H1 (cell line): Measurements from ENCODE around the gene GGT5. TPM values are rescaled to one million over a fixed set of nuclear protein-coding genes. Genes with fewer than 3 reads are reported as not detected.

ENCODE experiments used
- CTCF ChIA-PET: fragments of 300-600 bp; sonication (Branson Sonifier 250); formaldehyde crosslinking; loops from one replicate; lab custom pipeline; 2021; ENCODE audit not compliant: partially characterized antibody; lab: Charles Lee
- POLR2A ChIA-PET: fragments of 300-600 bp; sonication (Branson Sonifier 250); formaldehyde crosslinking; loops from one replicate; lab custom pipeline; 2021; ENCODE audit warnings: inconsistent platforms; ENCODE audit not compliant: partially characterized antibody; lab: Charles Lee
- DNase-seq, 2 experiments: peaks; one replicate each; pipeline versions ENCODE4 v3.0.0 to v3.0.0-alpha.2; 2010 to 2022; ENCODE audit warnings: low spot score in 2 of 2, low read depth in 1 of 2, mixed read lengths in 1 of 2
- FAIRE-seq: peaks from 2 replicates; lab custom pipeline; 2011; peaks lifted over from hg19 to GRCh38; lab: Jason Lieb, UNC
- H2AFZ ChIP-seq: 2 replicates; pipeline ENCODE4 v1.8.1; 2012; ENCODE audit warnings: low read length, inconsistent platforms
- H2AK5ac ChIP-seq: 2 replicates; pipeline ENCODE4 v1.6.1; 2013; ENCODE audit warnings: low read depth, low read length
- H2BK120ac ChIP-seq: replicated peaks from 2 replicates; pipeline ENCODE3; 2013; ENCODE audit warnings: low read depth, low read length, inconsistent platforms
- H2BK12ac ChIP-seq: 2 replicates; pipeline ENCODE4 v1.6.1; 2013; ENCODE audit warnings: low read depth, low read length
- H2BK15ac ChIP-seq: 2 replicates; pipeline ENCODE4 v1.6.1; 2013; ENCODE audit warnings: low read length
- H2BK20ac ChIP-seq: 2 replicates; pipeline ENCODE4 v1.6.1; 2013; ENCODE audit warnings: low read length
- H2BK5ac ChIP-seq: 2 replicates; pipeline ENCODE4 v1.6.1; 2013; ENCODE audit warnings: low read depth, low read length
- H3K14ac ChIP-seq: 2 replicates; pipeline ENCODE4 v1.6.1; 2013; ENCODE audit warnings: inconsistent platforms; ENCODE audit not compliant: insufficient read length
- H3K18ac ChIP-seq: 2 replicates; pipeline ENCODE4 v1.6.1; 2013; ENCODE audit warnings: low read length; ENCODE audit errors: extremely low read depth
- H3K23ac ChIP-seq: 2 replicates; pipeline ENCODE4 v1.6.1; 2013; ENCODE audit warnings: inconsistent platforms; ENCODE audit not compliant: insufficient read length
- H3K23me2 ChIP-seq: 2 replicates; pipeline ENCODE4 v1.6.1; 2013; ENCODE audit warnings: low read depth, low read length
- H3K27ac ChIP-seq: 2 replicates; pipeline ENCODE4 v1.6.1; 2011; ENCODE audit warnings: low read depth, low read length, inconsistent platforms
- H3K27me3 ChIP-seq, 4 experiments: replicated peaks in 1 of 4; 1 replicate in 1 of 4; 2 replicates in 3 of 4; pipeline versions ENCODE4 v1.6.1 to v1.8.1; 2011 to 2013; ENCODE audit warnings: low read length in 3 of 4, mild to moderate bottlenecking in 3 of 4, inconsistent platforms in 2 of 4, mixed read lengths in 2 of 4, moderate library complexity in 1 of 4; ENCODE audit not compliant: control insufficient read depth in 3 of 4, insufficient read depth in 3 of 4; ENCODE audit errors: extremely low read depth in 1 of 4
- H3K36me3 ChIP-seq, 4 experiments: 2 replicates each; pipeline versions ENCODE4 v1.6.1 to v1.8.1; 2011 to 2013; ENCODE audit warnings: mild to moderate bottlenecking in 4 of 4, low read length in 3 of 4, moderate library complexity in 2 of 4, control low read depth in 1 of 4, inconsistent platforms in 1 of 4; ENCODE audit not compliant: insufficient read depth in 4 of 4, control insufficient read depth in 2 of 4
- H3K4ac ChIP-seq: replicated peaks from 2 replicates; pipeline ENCODE3; 2013; ENCODE audit warnings: low read length, low read depth, mixed read lengths, inconsistent platforms; ENCODE audit not compliant: insufficient read length
- H3K4me1 ChIP-seq, 4 experiments: replicated peaks in 1 of 4; 1 replicate in 1 of 4; 2 replicates in 3 of 4; pipeline versions ENCODE4 v1.6.1 to v1.8.1; 2011 to 2013; ENCODE audit warnings: low read length in 3 of 4, inconsistent platforms in 2 of 4, mixed read lengths in 1 of 4; ENCODE audit not compliant: insufficient read depth in 4 of 4, control insufficient read depth in 3 of 4
- H3K4me2 ChIP-seq, 2 experiments: 2 replicates each; pipeline versions ENCODE4 v1.6.1 to v1.8.1; 2011 to 2013; ENCODE audit warnings: low read depth in 2 of 2, low read length in 2 of 2, control low read depth in 1 of 2, inconsistent platforms in 1 of 2, mild to moderate bottlenecking in 1 of 2; ENCODE audit not compliant: insufficient read depth in 1 of 2
- H3K4me3 ChIP-seq, 4 experiments: fragments of 200-600, 300-600 bp in 1 of 4; sonication (generic), shearing (Covaris generic), sonication (Bioruptor Twin) in 1 of 4; 2 replicates each; pipeline versions ENCODE4 v1.5.1 to v1.8.1; 2011 to 2016; ENCODE audit warnings: low read length in 4 of 4, low read depth in 3 of 4, control low read depth in 2 of 4, inconsistent platforms in 2 of 4, mild to moderate bottlenecking in 2 of 4, mixed read lengths in 1 of 4, moderate library complexity in 1 of 4; ENCODE audit not compliant: insufficient read depth in 2 of 4; ENCODE audit errors: extremely low read depth in 1 of 4
- H3K56ac ChIP-seq: replicated peaks from 2 replicates; pipeline ENCODE3; 2013; ENCODE audit warnings: low read depth, mild to moderate bottlenecking, mixed read lengths, low read length, inconsistent platforms; ENCODE audit not compliant: insufficient read length
- H3K79me1 ChIP-seq: 2 replicates; pipeline ENCODE4 v1.6.1; 2013; ENCODE audit warnings: low read depth, low read length, control low read depth
- H3K79me2 ChIP-seq, 2 experiments: 2 replicates each; pipeline versions ENCODE4 v1.6.1 to v1.8.1; 2012 to 2013; ENCODE audit warnings: low read length in 2 of 2, mild to moderate bottlenecking in 2 of 2, inconsistent platforms in 1 of 2; ENCODE audit not compliant: insufficient read depth in 2 of 2, control insufficient read depth in 1 of 2
- H3K9ac ChIP-seq, 4 experiments: replicated peaks in 1 of 4; 1 replicate in 1 of 4; 2 replicates in 3 of 4; pipeline versions ENCODE4 v1.6.1 to v1.8.1; 2011 to 2013; ENCODE audit warnings: low read depth in 3 of 4, low read length in 3 of 4, control low read depth in 2 of 4, mild to moderate bottlenecking in 2 of 4, moderate library complexity in 2 of 4, inconsistent platforms in 1 of 4; ENCODE audit errors: extremely low read depth in 1 of 4
- H3K9me3 ChIP-seq, 2 experiments: 2 replicates each; pipeline versions ENCODE4 v1.6.1 to v1.8.1; 2012 to 2013; ENCODE audit warnings: mild to moderate bottlenecking in 2 of 2, moderate library complexity in 2 of 2, control low read depth in 1 of 2, inconsistent platforms in 1 of 2, low read depth in 1 of 2, low read length in 1 of 2, mixed read lengths in 1 of 2; ENCODE audit not compliant: insufficient read depth in 2 of 2
- H4K20me1 ChIP-seq, 2 experiments: replicated peaks in 1 of 2; 2 replicates each; pipeline versions ENCODE3 to v1.8.1; 2011 to 2013; ENCODE audit warnings: inconsistent platforms in 2 of 2, low read length in 2 of 2, mild to moderate bottlenecking in 1 of 2; ENCODE audit not compliant: insufficient read depth in 2 of 2, control insufficient read depth in 1 of 2
- H4K5ac ChIP-seq: 2 replicates; pipeline ENCODE4 v1.6.1; 2013; ENCODE audit warnings: low read length, low read depth, mixed read lengths, inconsistent platforms; ENCODE audit not compliant: insufficient read length
- H4K8ac ChIP-seq: 2 replicates; pipeline ENCODE4 v1.8.0; 2013; ENCODE audit warnings: mild to moderate bottlenecking, moderate library complexity, low read length, inconsistent platforms; ENCODE audit not compliant: insufficient read depth; ENCODE audit errors: extremely low read depth
- H4K91ac ChIP-seq: replicated peaks from 2 replicates; pipeline ENCODE3; 2013; ENCODE audit warnings: low read length, mixed read lengths, inconsistent platforms; ENCODE audit not compliant: insufficient read length
- CREB1 ChIP-seq: IDR thresholded peaks from 2 replicates; pipeline ENCODE4 v1.6.1; 2012; ENCODE audit warnings: inconsistent platforms
- TEAD4 ChIP-seq: IDR thresholded peaks from 2 replicates; pipeline ENCODE4 v1.6.1; 2012; ENCODE audit warnings: low read depth, low read length, inconsistent platforms, mixed read lengths
- WGBS, 2 experiments: shearing (Covaris generic) in 1 of 2; methylation state at CpG; one replicate each; pipeline versions ENCODE4 v1.1.6 to v1.1.7; 2013 to 2015; ENCODE audit warnings: low lambda C conversion rate in 2 of 2, mixed read lengths in 2 of 2, inconsistent platforms in 1 of 2, low coverage in 1 of 2, missing lambda C conversion rate in 1 of 2; ENCODE audit not compliant: insufficient replicate concordance in 2 of 2, insufficient coverage in 1 of 2, insufficient read length in 1 of 2; ENCODE audit errors: extremely low coverage in 1 of 2, missing lambda C conversion rate in 1 of 2; 5-methylcytosine and 5-hydroxymethylcytosine counted together
- polyA plus RNA-seq, 7 experiments: library from polyadenylated mRNA; depleted of rRNA in 3 of 7; stranded (reverse) in 5 of 7; unstranded in 2 of 7; fragments of >200 nt in 5 of 7; fragments of 200-250 nt in 2 of 7; gene quantifications; 1 replicate in 5 of 7; 2 replicates in 1 of 7; 4 replicates in 1 of 7; pipeline versions ENCODE4 v1.2.1 to v1.2.3, GENCODE V29; 2011 to 2013; ENCODE audit warnings: missing spikeins in 2 of 7, mixed read lengths in 2 of 7
- total RNA-seq: library from RNA; stranded (reverse); fragmentation: NEBNext Ultra II Directional; extraction: Animal tissue kit (Norgen Biotek cat#: 25700); gene quantifications from 2 replicates; pipeline ENCODE4 v1.2.1, GENCODE V29; 2021

Gene GGT5
- total and polyA plus RNA-seq, 2 of the 8 experiments (the other 6 are each of a cell fraction or from before 2014, with no cell fraction given): 0.05 TPM; not detected in 1

DNA sequence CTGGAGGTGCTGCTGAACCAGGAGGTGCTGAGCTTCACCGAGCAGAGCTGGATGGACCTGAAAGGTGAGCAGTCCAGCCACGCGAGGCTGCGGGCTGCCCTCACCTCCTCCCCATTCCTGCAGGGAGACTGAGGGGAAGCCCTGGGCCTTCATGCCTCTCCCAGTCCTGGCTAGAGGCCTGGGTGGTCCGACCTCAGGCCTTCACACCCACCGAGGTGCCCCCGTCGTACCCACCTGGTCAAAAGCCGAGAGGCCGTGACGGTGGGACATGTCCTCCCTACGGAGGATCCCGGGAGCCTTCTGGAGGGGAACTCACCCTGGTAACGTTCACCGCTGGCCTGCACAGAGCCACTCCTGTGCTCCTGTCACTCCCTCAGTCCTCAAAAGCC, 58.5 kb downstream of the GGT5 start:
- DNase-seq (no peak), FAIRE-seq (no peak)
- H4K8ac ChIP-seq: no peak overlapping the region
- no peaks in the 10 kb centered on the region for H3K36me3 ChIP-seq
- CTCF ChIA-PET: interaction anchor here (0.8 to 7.2 kb wide), 4 partner anchors 10 to 78 kb away, joined by 3 to 70 read pairs (median 3); partner anchors contain the start of gene GGT5
- H3K18ac ChIP-seq: no peak overlapping the region
- H4K91ac ChIP-seq: no peak overlapping the region
- H3K9me3 ChIP-seq: no peaks in the 10 kb centered on the region
- WGBS, 2 experiments: 97% methylated on average over 15 of the region's 15 CpGs; no CpG with 5 or more reads in 1 of the 2 experiments
- H3K23me2 ChIP-seq: no peaks in the 10 kb centered on the region; the same call in 1 of the 2 replicates
- peaks cover 0 to 14% (median 6%) of the 10 kb centered on the region in 4 experiments; a peak in 6 of 7 replicates for H3K4me1 ChIP-seq
- H3K27ac ChIP-seq: no peak overlapping the region
- no peak overlapping the region for H2AK5ac ChIP-seq
- H4K20me1 ChIP-seq: no peaks in the 10 kb centered on the region
- H2AFZ ChIP-seq: no peak overlapping the region
- H2BK15ac ChIP-seq: no peak overlapping the region
- no peak for TF ChIP-seq TEAD4
- no peak for TF ChIP-seq CREB1
- H3K23ac ChIP-seq: no peak overlapping the region
- no peak overlapping the region for H2BK20ac ChIP-seq
- H2BK120ac ChIP-seq: no peak overlapping the region
- H3K4ac ChIP-seq: no peak overlapping the region
- no peak overlapping the region for H4K5ac ChIP-seq
- no peak overlapping the region for H3K4me2 ChIP-seq
- POLR2A ChIA-PET: no interaction called here
- no peak overlapping the region for H2BK12ac ChIP-seq
- no peak overlapping the region for H3K4me3 ChIP-seq
- no peak overlapping the region for H3K56ac ChIP-seq
- no peaks in the 10 kb centered on the region for H3K79me2 ChIP-seq
- no peak overlapping the region for H3K9ac ChIP-seq
- no peaks in the 10 kb centered on the region for H3K79me1 ChIP-seq
- no peaks in the 10 kb centered on the region for H3K27me3 ChIP-seq
- H2BK5ac ChIP-seq: no peak overlapping the region; the same call in 1 of the 2 replicates
- H3K14ac ChIP-seq: no peak overlapping the region
